PFSK-1 (cell line): ENCODE results near the gene EPC1.

Experiments used
- FOXP2 ChIP-seq: optimal IDR thresholded peaks from 2 replicates; pipeline ENCODE3; 2011; ENCODE audit warnings: borderline replicate concordance, control low read depth, inconsistent platforms; ENCODE audit not compliant: insufficient read depth; ENCODE audit errors: extremely low read length, extremely low read depth
- POLR2AphosphoS5 ChIP-seq: IDR thresholded peaks from 2 replicates; pipeline ENCODE4 v1.6.1; 2012; ENCODE audit warnings: low read depth, mild to moderate bottlenecking, control low read depth, low read length, moderate library complexity
- REST ChIP-seq, 2 experiments: IDR thresholded peaks; 2 replicates each; pipeline versions ENCODE4 v1.6.1 to v1.8.0; 2011 to 2012; ENCODE audit warnings: low read depth in 2 of 2, low read length in 2 of 2, control low read depth in 1 of 2, inconsistent platforms in 1 of 2, mild to moderate bottlenecking in 1 of 2, moderate library complexity in 1 of 2; ENCODE audit not compliant: insufficient read depth in 1 of 2
- SIN3A ChIP-seq: IDR thresholded peaks from 2 replicates; pipeline ENCODE4 v1.6.1; 2012; ENCODE audit warnings: mild to moderate bottlenecking, low read length, moderate library complexity, borderline replicate concordance; ENCODE audit not compliant: insufficient read depth
- TAF1 ChIP-seq: IDR thresholded peaks from 2 replicates; pipeline ENCODE4 v1.6.1; 2012; ENCODE audit warnings: low read length, control low read depth, borderline replicate concordance; ENCODE audit not compliant: insufficient read depth

Gene EPC1

GRCh38 chr10:32332299-32332750, 14.6 kb downstream of the EPC1 start:
- TF ChIP-seq REST (IDR thresholded peaks at IDR 0.05; ENCODE audit: insufficient read depth in 1 of 2, low read depth in 2 of 2, low read length in 2 of 2) (no peak), SIN3A (no peak)

GRCh38 chr10:32331606-32332005, 15.4 kb downstream of the EPC1 start:
- no peak for TF ChIP-seq POLR2AphosphoS5

GRCh38 chr10:32330214-32330613, 16.7 kb downstream of the EPC1 start:
- TF ChIP-seq POLR2AphosphoS5: no peak
- TF ChIP-seq SIN3A: no peak
- TF ChIP-seq TAF1: no peak
- no peak for TF ChIP-seq FOXP2
- TF ChIP-seq REST (IDR thresholded peaks at IDR 0.05; ENCODE audit: insufficient read depth in 1 of 2, low read depth in 2 of 2, low read length in 2 of 2): no peak

DNA sequence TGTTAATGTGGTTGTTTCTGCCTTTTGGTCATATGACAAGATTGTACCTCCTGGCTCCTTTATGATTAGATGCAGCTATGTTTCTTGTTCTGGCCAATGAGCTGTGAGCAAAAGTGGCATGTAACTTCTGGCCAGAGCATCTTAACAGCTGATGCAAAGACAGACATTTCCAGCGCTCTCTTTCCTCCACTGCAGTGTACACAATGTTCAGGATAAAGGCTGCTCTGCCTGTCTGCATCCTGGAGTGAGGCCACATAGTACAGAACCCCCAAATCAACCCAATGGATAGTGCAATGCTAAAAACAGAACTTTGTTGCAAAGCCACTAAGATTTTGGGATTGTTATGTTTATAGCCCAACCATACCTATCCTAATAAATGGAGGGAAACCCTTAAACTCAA, 17.9 kb downstream of the EPC1 start:
- no peak for TF ChIP-seq FOXP2
- no peak for TF ChIP-seq POLR2AphosphoS5
- TF ChIP-seq TAF1: no peak
- TF ChIP-seq SIN3A: no peak
- no peak for TF ChIP-seq REST (IDR thresholded peaks at IDR 0.05; ENCODE audit: insufficient read depth in 1 of 2, low read depth in 2 of 2, low read length in 2 of 2)

DNA sequence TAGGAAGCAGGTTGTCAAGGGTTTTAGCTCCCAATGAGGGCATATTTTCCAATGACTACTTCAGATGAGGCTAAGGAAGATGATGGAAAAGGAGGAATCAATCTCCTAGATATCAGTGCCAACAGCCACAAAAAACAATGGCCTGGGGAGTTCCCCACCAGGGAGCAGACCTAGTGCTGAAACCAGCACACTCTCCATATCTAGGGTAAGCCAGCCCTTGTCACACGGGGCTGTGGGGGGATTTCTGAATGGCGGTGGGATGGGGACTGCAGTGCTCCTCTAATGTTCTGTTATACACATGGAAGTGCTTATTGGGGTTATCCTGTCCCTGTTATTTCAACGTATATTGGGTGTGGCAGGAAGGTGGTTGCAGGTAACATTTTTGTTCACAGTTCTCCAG, 18.5 kb downstream of the EPC1 start:
- TF ChIP-seq TAF1: no peak
- no peak for TF ChIP-seq REST (IDR thresholded peaks at IDR 0.05; ENCODE audit: insufficient read depth in 1 of 2, low read depth in 2 of 2, low read length in 2 of 2)
- no peak for TF ChIP-seq SIN3A
- no peak for TF ChIP-seq FOXP2
- no peak for TF ChIP-seq POLR2AphosphoS5
